Measurements from ENCODE around the gene RBM24. TPM values are rescaled to one million over a fixed set of nuclear protein-coding genes. Genes with fewer than 3 reads are reported as not detected.
"Not testable (repeated sequence)": the region's sequence is repeated elsewhere in the genome, so short reads cannot be mapped to it uniquely, and the experiment has no call there.

The RBM24 gene
- total RNA-seq, 4 donors from 2014 or later, result 10.9 to 25.5 (median 20.9) TPM

- Histone ChIP-seq H3K27ac (replicated peaks in 1 of 4) (no peak overlapping the region), H3K4me1 (peaks cover 0 to 15% (median 2%) of the 10 kb centered on the region in 4 donors), H3K4me3 (no peak overlapping the region), H3K36me3 (no peaks in the 10 kb centered on the region), H3K27me3 (no peaks in the 10 kb centered on the region), H3K9me3 (no peaks in the 10 kb centered on the region)
- DNase-seq (ENCODE audit: extremely low spot score), result no peak
- intact Hi-C loops (cut with DNase I), result no loop called here
- TF ChIP-seq POLR2A (IDR thresholded peaks at IDR 0.05; ENCODE audit: low read depth) (no peak), POLR2AphosphoS5 (IDR thresholded peaks at IDR 0.05) (no peak), EP300 (IDR thresholded peaks at IDR 0.05) (no peak), CTCF (IDR thresholded peaks at IDR 0.05) (no peak)
- WGBS, result 97% methylated on average over 6 of the region's 6 CpGs
Observed at GRCh38 chr6:17313971-17314370, 32.8 kb downstream of the RBM24 start.

GRCh38 chr6:17315262-17315661, 34.1 kb downstream of the RBM24 start:
- no peaks in the 10 kb centered on the region for H3K9me3 ChIP-seq
- H3K4me1 ChIP-seq, result peaks cover 0 to 15% (median 2%) of the 10 kb centered on the region in 4 donors
- 88% methylated on average over 3 of the region's 3 CpGs for WGBS
- no peak overlapping the region for H3K4me3 ChIP-seq
- no peak for TF ChIP-seq EP300 (IDR thresholded peaks at IDR 0.05)
- intact Hi-C loops (cut with DNase I), result no loop called here
- DNase-seq (ENCODE audit: extremely low spot score), result no peak
- no peaks in the 10 kb centered on the region for H3K36me3 ChIP-seq
- H3K27ac ChIP-seq (replicated peaks in 1 of 4), result no peak overlapping the region
- no peaks in the 10 kb centered on the region for H3K27me3 ChIP-seq

- whole genome bisulfite sequencing, result 92% methylated on average over 5 of the region's 5 CpGs
- peaks cover 0 to 15% (median 2%) of the 10 kb centered on the region in 4 donors for H3K4me1 ChIP-seq
- intact Hi-C loops (cut with DNase I), result no loop called here
- no peak for DNase-seq (ENCODE audit: extremely low spot score)
- H3K27ac ChIP-seq (replicated peaks in 1 of 4), result peak overlapping the region in 1 of 4 donors; percentile 45
- H3K4me3 ChIP-seq, result no peak overlapping the region
- H3K27me3 ChIP-seq, result no peaks in the 10 kb centered on the region
- TF ChIP-seq POLR2AphosphoS5 (IDR thresholded peaks at IDR 0.05), result no peak
- no peak for TF ChIP-seq CTCF (IDR thresholded peaks at IDR 0.05)
- H3K9me3 ChIP-seq, result no peaks in the 10 kb centered on the region
- H3K36me3 ChIP-seq, result no peaks in the 10 kb centered on the region
Observed at GRCh38 chr6:17318435-17319165, 37.4 kb downstream of the RBM24 start.

- H3K4me3 ChIP-seq; H3K27ac ChIP-seq (replicated peaks in 1 of 4); H3K36me3 ChIP-seq; DNase-seq (ENCODE audit: extremely low spot score); intact Hi-C loops (cut with DNase I); H3K27me3 ChIP-seq; H3K9me3 ChIP-seq: not testable (repeated sequence)
- H3K4me1 ChIP-seq, result peaks cover 0 to 15% (median 2%) of the 10 kb centered on the region in 4 donors
- WGBS, result 95% methylated on average over 7 of the region's 7 CpGs
Observed at GRCh38 chr6:17320266-17320665, 39.1 kb downstream of the RBM24 start.

GRCh38 chr6:17331238-17331637, 50.1 kb downstream of the RBM24 start:
- intact Hi-C loops (cut with DNase I), result no loop called here
- Histone ChIP-seq H3K9me3 (no peaks in the 10 kb centered on the region), H3K4me1 (peaks cover 0 to under 1% (median 0%) of the 10 kb centered on the region in 4 donors), H3K4me3 (no peak overlapping the region), H3K27ac (replicated peaks in 1 of 4) (no peak overlapping the region), H3K27me3 (no peaks in the 10 kb centered on the region), H3K36me3 (no peaks in the 10 kb centered on the region)
- DNase-seq (ENCODE audit: extremely low spot score), result no peak
- 81% methylated on average over 5 of the region's 5 CpGs for WGBS
- TF ChIP-seq POLR2A (IDR thresholded peaks at IDR 0.05; ENCODE audit: low read depth) (no peak), CTCF (IDR thresholded peaks at IDR 0.05) (no peak)

GRCh38 chr6:17334265-17334664, 53.1 kb downstream of the RBM24 start:
- no peak overlapping the region for H3K27ac ChIP-seq (replicated peaks in 1 of 4)
- TF ChIP-seq POLR2AphosphoS5 (IDR thresholded peaks at IDR 0.05) (no peak), CTCF (IDR thresholded peaks at IDR 0.05) (no peak), POLR2A (IDR thresholded peaks at IDR 0.05; ENCODE audit: low read depth) (no peak), EP300 (IDR thresholded peaks at IDR 0.05) (no peak)
- 51% methylated on average over 7 of the region's 7 CpGs for WGBS
- H3K4me1 ChIP-seq, result peaks cover 0 to 9% (median 0%) of the 10 kb centered on the region in 4 donors
- no peak for DNase-seq (ENCODE audit: extremely low spot score)
- no peaks in the 10 kb centered on the region for H3K27me3 ChIP-seq
- H3K4me3 ChIP-seq, result no peak overlapping the region
- intact Hi-C loops (cut with DNase I), result no loop called here
- H3K9me3 ChIP-seq, result no peaks in the 10 kb centered on the region
- H3K36me3 ChIP-seq, result no peaks in the 10 kb centered on the region
